HG02885 (cell line): ENCODE data around the gene ZNRF3.
"Not testable (repeated sequence)": the region's sequence is repeated elsewhere in the genome, so short reads cannot be mapped to it uniquely, and the experiment has no call there.

Experiments
- ATAC-seq: cut with Tn5 transposase; IDR thresholded peaks from one replicate; pipeline ENCODE4 v1.9.1; 2021; ENCODE audit warnings: mild to moderate bottlenecking; ENCODE audit not compliant: unreplicated experiment, poor library complexity

Gene ZNRF3

DNA sequence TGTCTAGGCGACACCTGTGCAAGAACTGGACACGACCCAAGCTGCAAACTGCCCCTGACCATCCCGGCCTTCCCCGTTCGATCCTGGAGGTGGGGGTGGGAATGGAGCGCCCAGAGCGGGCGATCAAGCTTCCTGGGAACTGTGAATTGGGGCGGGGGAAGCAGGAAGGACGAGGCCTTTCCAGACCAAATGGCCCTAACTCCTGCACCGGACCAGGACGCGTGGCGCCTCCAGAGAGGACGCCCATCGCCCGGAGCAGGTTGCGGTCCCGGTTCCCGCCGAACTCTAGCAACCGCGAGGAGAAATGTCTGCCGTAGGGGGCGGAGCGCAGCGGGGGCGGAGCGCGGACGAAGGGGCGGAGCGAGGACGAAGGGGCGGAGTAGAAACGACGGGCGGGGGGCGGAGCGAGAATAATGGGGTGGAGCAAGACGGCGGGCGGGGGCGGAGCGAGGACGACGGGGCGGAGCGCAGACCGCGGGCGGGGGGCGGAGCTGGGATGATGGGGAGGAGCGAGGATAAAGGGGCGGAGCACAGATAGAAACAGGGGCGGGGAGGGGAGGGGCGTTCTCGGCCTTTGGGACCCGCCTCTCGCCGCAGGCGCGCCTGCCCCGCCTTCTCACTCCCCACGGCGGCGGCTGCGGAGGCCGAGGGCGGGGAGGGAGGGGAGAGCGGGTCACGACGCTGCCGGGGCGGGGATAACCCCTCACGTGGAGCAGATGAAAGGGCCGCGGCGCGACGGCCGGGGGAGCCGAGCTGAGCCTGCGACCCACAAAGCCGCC is at the start of gene ZNRF3:
TSS of gene ZNRF3 (plus strand) at position 695 of the 779 bp plus-strand sequence. CDS start 195 bp downstream, outside the sequence.
- peak; percentile 76 for ATAC-seq

DNA sequence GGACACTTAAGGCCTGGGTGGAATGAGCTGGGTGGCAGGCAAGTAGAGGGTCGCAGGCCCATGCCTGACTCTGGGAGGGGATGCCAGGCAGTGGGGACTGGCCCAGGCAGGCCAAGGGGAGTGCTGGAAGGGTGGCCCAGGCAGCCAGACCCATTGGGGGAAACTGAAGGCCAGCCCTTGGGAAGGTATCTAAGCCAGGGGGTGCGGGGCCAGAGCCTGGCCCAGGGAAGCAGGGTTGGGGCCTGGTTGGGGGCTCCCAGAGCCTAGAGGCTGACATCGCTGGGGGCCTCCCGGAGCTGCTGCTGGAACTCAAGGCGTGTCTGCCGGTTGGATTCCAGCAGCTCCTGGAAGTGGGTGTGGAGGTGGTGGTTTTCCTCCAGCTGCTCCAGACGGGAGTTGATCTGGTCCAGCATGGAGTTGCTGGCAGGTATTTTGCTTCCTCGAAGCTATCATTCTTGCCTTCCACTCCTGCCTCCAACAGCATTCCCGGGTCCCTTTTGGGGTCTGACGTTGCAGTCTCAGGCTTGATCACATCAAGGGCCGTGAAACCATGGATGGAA is 47.7 kb upstream of the ZNRF3 start:
- ATAC-seq, result no peak

DNA sequence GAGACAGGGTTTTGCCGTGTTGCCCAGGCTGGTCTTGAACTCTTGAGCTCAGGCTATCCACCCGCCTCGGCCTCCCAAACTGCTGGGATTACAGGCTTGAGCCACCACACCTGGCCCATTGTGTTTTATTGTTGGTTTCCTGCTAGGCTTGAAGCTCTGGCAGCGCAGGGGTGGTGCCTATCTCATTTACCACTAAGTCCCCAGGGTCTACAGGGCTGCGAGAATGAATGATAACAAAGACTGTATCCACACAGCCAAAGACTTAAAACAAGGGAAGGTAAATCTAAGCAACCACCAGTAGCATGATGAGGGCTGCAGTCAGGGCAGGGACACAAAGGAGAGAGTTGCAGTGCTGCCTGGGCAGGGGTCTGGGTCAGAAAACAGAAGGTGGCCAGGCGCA is 45.7 kb upstream of the ZNRF3 start:
- no peak for ATAC-seq

GRCh38 chr22:28838971-28839370 is 44.4 kb upstream of the ZNRF3 start:
- no peak for ATAC-seq

GRCh38 chr22:28841111-28841510 is 42.3 kb upstream of the ZNRF3 start:
- no peak for ATAC-seq

DNA sequence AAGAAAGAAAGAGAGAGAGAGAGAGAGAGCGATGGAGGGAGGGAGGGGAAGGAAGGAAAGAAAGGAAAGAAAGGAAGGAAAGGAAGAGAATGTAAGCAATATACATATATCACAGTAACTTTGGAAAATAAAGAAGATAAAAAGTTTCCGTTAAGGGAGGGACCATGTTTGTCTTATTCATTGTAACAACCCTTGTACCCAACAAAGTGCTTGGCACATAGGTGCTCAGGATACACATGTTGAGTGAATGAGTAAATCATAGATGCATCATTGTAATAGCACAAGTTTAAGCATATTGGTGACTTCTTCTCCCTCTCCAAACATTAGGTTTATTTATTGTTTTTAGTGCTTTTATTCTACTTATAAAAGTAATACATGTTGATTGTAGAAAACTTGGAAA is 39.7 kb upstream of the ZNRF3 start:
- ATAC-seq, result no peak

DNA sequence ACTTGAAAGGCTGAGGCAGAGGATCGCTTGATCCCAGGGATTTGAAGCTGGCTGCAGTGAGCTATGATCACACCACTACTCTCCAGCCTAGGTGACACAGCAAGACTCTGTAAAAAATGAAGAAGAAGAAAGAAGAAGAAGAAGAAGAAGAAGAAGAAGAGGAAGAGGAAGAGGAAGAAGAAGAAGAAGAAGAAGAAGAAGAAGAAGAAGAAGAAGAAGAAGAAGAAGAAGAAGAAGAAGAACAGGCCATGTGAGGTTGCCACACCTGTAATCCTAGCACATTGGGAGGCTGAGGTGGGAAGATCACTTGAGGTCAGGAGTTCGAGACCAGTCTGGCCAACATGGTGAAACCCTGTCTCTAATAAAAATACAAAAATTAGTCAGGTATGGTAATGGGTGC is 39.1 kb upstream of the ZNRF3 start:
- not testable (repeated sequence) for ATAC-seq

DNA sequence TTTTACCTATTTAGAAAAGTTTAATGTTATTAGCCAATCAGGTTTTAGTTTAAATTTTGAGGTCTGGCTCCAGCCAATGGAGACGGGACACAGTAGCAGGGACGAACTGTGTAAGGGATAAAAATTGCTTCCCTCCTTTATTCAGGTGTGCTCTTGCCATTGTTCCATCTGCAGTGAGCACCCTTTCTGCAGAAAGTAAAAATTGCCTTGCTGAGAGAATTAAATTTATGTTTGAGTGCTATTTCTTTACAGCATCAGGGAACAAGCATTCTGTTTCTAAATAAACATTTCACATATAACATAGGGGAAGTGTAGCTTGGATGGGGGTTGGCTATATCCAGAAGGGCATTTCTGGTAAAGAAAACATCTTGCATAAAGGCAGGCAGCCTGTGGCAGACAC is 36.4 kb upstream of the ZNRF3 start:
- no peak for ATAC-seq

DNA sequence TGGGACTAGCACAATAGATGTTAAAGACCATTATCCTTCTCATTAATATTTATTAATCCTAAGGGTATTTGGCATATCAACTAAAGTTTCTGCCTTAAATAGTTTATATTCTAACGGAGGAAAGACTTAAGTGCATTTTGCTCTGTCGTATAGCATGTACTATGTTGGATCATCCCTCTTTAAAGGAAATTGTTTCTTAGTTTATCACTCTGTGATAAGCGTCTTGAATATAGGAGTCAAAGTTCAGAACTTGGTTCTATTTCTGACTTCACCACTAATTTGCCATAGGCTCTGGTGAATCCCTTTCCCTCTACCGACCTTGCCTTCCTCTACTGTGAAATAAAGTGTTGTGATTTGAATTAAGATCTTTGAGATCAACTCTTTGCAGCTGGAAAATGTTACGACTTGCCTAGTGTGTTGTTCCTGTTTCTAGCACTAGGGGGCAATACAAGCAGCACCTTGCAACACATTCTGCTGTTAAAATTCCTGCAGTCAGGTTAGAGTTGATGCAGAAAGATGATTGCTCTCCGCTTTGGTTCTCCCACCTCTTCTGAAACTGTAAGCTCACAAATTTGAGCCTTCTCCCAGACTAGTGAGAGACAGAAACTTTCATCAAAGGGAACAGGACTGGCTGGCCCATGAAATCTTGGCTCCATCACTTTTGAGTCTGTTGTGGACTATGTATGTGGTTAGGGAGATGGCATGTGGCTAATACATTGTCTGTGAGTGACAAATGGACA is 27.8 kb upstream of the ZNRF3 start:
- no peak for ATAC-seq

DNA sequence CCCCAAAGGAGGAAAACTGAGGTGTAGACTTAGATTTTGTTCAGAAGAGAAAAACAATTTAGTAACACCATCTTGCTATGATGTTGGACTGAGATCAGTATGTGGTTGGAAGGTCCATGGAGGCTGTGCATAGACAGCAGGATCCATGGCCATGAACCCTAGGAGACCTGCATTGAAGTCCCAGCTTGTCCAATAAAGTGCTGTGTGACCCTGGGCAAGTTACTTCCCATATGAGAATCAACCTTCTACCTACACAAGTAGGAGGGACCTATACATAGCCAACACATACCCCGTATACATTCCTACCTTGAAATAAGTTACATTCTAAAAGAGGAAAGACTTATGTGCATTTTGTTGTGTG is 27.3 kb upstream of the ZNRF3 start:
- ATAC-seq, result no peak

- no peak for ATAC-seq
Observed at GRCh38 chr22:28857288-28857687, 26.1 kb upstream of the ZNRF3 start.

DNA sequence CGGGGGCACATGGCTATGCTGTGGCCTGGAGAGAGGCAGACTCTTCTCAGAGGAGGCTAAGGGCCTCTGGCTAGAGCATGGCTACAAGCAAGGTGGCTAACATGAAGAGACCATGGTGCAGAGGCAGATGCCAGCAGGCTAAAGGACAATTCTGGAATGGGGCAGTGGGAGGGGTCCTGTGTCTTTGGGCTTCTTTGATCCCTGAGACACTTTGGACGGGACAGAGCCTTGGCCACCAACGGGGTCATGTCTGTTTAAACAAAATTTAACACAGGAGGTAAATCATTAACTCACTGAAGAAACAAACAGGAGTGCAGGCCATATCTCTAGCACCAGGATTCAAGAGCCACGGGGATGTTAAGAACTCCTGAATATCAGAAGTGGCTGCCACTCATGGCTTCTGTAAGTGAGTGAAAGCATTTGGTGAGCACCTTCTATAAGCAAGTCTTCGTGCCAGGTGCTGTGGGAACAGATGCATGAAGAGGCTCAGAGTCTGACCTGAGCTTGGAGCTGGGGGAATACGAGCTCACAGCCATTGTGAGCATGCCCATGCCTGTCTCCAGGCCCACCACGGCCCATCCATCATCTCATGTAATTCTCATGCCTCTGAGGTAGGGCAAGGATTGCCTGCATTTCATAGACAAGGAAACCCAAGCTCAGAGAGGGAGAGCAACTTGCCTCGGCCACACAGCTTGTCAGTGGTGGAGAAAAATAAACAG is 18.3 kb upstream of the ZNRF3 start:
- no peak for ATAC-seq

GRCh38 chr22:28867191-28867590 is 16.2 kb upstream of the ZNRF3 start:
- ATAC-seq, result no peak

DNA sequence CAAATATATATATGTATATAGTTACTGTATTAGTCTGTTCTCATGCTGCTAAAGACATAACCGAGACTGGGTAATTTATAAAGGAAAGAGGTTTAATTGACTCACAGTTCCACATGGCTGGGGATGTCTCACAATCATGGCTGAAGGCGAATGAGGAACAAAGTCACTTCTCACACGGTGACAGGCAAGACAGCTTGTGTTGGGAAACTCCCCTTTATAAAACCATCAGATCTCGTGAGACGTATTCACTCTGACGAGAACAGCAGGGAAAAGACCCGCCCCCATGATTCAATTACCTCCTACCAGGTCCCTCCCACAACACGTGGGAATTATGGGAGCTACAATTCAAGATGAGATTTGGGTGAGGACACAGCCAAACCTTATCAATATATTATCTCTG is 15.0 kb upstream of the ZNRF3 start:
- not testable (repeated sequence) for ATAC-seq

GRCh38 chr22:28869736-28870135 is 13.6 kb upstream of the ZNRF3 start:
- no peak for ATAC-seq

GRCh38 chr22:28873183-28873963 is 10.0 kb upstream of the ZNRF3 start:
- ATAC-seq, result no peak

- ATAC-seq, result no peak
Observed at GRCh38 chr22:28874061-28874460, 9.3 kb upstream of the ZNRF3 start.

DNA sequence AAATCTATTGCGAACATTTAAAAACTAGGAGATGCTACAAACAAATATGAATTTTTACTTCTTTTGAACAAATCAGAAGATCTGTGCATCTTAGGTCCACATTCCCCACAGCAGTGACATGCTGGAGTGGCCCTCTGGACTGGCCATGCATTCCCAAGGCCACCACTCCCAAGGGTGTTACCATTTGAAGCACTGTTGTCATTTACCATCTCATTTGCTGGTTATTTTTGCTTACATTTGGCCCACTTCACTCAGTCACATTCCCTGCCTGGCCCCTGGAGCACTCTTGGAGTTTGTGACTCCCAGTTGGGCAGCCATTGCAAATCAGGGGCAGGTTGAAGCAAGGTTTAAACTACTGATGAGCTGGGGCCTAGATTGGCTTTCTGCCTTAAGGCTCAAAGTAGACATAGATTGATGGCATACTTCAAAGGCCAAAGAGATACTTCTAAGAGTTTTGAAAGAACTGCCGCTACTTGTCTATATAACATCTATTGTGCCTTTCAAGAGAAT is 8.5 kb upstream of the ZNRF3 start:
- ATAC-seq, result no peak

DNA sequence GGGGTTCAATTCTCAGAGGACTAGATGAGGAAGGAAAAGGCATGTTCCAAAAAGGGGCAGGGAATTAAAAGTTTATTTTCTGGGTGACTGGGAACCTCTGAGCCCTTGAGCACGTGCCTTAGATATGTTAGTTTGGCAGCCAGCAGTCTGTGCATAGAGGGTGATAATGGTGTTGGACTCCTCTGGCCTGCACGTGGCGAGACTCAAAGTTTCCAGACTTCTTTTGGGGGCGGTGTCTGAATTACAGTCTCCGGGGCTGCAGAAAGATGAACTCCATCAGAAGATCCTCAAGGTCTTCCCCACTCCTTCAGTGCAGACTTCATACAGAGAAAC is 861 bp upstream of the ZNRF3 start:
- no peak for ATAC-seq

GRCh38 chr22:28883657-28883916 is 215 bp downstream of the ZNRF3 start:
- no peak for ATAC-seq
